SK-N-SH (cell line): ENCODE measurements around the gene MAST4. TPM values are rescaled to one million over a fixed set of nuclear protein-coding genes. Genes with fewer than 3 reads are reported as not detected.

ENCODE experiments used
- CTCF ChIA-PET: fragments of 300-600, 350-600 bp; formaldehyde crosslinking; extraction: SDS; loops from one replicate; lab custom pipeline; 2021; lab: Yijun Ruan, JAX
- POLR2A ChIA-PET: fragments of 350-600 bp; sonication (Branson Sonifier 250); formaldehyde crosslinking; extraction: SDS; loops from one replicate; lab custom pipeline; 2020; ENCODE audit warnings: antibody characterized with exemption, inconsistent platforms; lab: Yijun Ruan, JAX
- DNase-seq: peaks from one replicate; pipeline ENCODE4 v3.0.0; 2012
- H2AFZ ChIP-seq: fragments of 200-600 bp; sonication (generic); 2 replicates; pipeline ENCODE4 v1.8.1; 2016; ENCODE audit warnings: antibody characterized with exemption, mild to moderate bottlenecking, low read depth
- H3F3A ChIP-seq: fragments of 200-600 bp; sonication (generic); replicated peaks from 2 replicates; pipeline ENCODE3; 2016; ENCODE audit warnings: antibody characterized with exemption, mild to moderate bottlenecking; ENCODE audit not compliant: insufficient read depth
- H3K27ac ChIP-seq, 2 experiments: fragments of 200-500 bp in 1 of 2; fragments of 200-600 bp in 1 of 2; sonication (Bioruptor generic) in 1 of 2; sonication (generic), shearing (Covaris generic) in 1 of 2; 2 replicates each; pipeline versions ENCODE4 v1.5.1 to v1.6.1; 2014 to 2016; ENCODE audit warnings: low read depth in 2 of 2, inconsistent platforms in 1 of 2, low read length in 1 of 2, mild to moderate bottlenecking in 1 of 2, mixed read lengths in 1 of 2
- H3K27me3 ChIP-seq: fragments of 200-600 bp; sonication (generic), shearing (Covaris generic); 2 replicates; pipeline ENCODE4 v1.6.1; 2016; ENCODE audit warnings: mixed run types; ENCODE audit not compliant: insufficient read depth
- H3K36me3 ChIP-seq, 2 experiments: fragments of 200-500 bp in 1 of 2; fragments of 200-600 bp in 1 of 2; sonication (Bioruptor generic) in 1 of 2; sonication (generic) in 1 of 2; replicated peaks in 1 of 2; 2 replicates each; pipeline versions ENCODE3 to v1.5.1; 2014 to 2016; ENCODE audit warnings: low read length in 1 of 2, mild to moderate bottlenecking in 1 of 2; ENCODE audit not compliant: insufficient read depth in 2 of 2, control insufficient read depth in 1 of 2
- H3K4me1 ChIP-seq, 2 experiments: fragments of 200-500 bp in 1 of 2; fragments of 200-600 bp in 1 of 2; sonication (Bioruptor generic) in 1 of 2; sonication (generic), shearing (Covaris generic) in 1 of 2; 2 replicates each; pipeline versions ENCODE4 v1.5.1 to v1.6.1; 2014 to 2016; ENCODE audit warnings: low read depth in 1 of 2, low read length in 1 of 2, mixed run types in 1 of 2; ENCODE audit not compliant: insufficient read depth in 2 of 2, control insufficient read depth in 1 of 2
- H3K4me2 ChIP-seq: fragments of 200-600 bp; sonication (generic), shearing (Covaris generic); 2 replicates; pipeline ENCODE4 v1.6.1; 2017; ENCODE audit warnings: mixed run types
- H3K4me3 ChIP-seq, 2 experiments: fragments of 200-500 bp in 1 of 2; fragments of 200-600 bp in 1 of 2; sonication (Bioruptor generic) in 1 of 2; sonication (generic), shearing (Covaris generic) in 1 of 2; 2 replicates each; pipeline versions ENCODE4 v1.5.1 to v1.8.1; 2014 to 2016; ENCODE audit warnings: low read depth in 2 of 2, inconsistent platforms in 1 of 2, low read length in 1 of 2, mild to moderate bottlenecking in 1 of 2, mixed read lengths in 1 of 2, moderate library complexity in 1 of 2
- H3K79me2 ChIP-seq: fragments of 200-600 bp; sonication (generic); 2 replicates; pipeline ENCODE4 v1.8.1; 2017; ENCODE audit warnings: mild to moderate bottlenecking; ENCODE audit not compliant: insufficient read depth
- H3K9ac ChIP-seq: fragments of 200-600 bp; sonication (generic); 2 replicates; pipeline ENCODE4 v1.6.1; 2017; ENCODE audit warnings: mixed run types
- H3K9me2 ChIP-seq: fragments of 200-600 bp; sonication (generic); 2 replicates; pipeline ENCODE4 v1.6.1; 2017; ENCODE audit warnings: mixed run types
- H3K9me3 ChIP-seq: fragments of 200-600 bp; sonication (generic); 2 replicates; pipeline ENCODE4 v1.6.1; 2017; ENCODE audit warnings: mixed run types, mild to moderate bottlenecking, moderate library complexity
- H4K20me1 ChIP-seq: fragments of 200-600 bp; sonication (generic); 2 replicates; pipeline ENCODE4 v1.6.1; 2017; ENCODE audit warnings: mild to moderate bottlenecking, mixed run types; ENCODE audit not compliant: insufficient read depth
- EP300 ChIP-seq, 2 experiments: IDR thresholded peaks; 2 replicates each; pipeline versions ENCODE4 v1.4.0 to v1.6.1; 2012; ENCODE audit warnings: borderline replicate concordance in 1 of 2, low read depth in 1 of 2, low read length in 1 of 2
- EZH2phosphoT487 ChIP-seq: fragments of 200-600 bp; sonication (generic); IDR thresholded peaks from 2 replicates; pipeline ENCODE4 v1.6.1; 2017; ENCODE audit warnings: low read depth, mixed run types, mild to moderate bottlenecking, antibody characterized with exemption, moderate library complexity, borderline replicate concordance
- GABPA ChIP-seq: IDR thresholded peaks from 2 replicates; pipeline ENCODE4 v1.4.0; 2012; ENCODE audit warnings: low read depth, mild to moderate bottlenecking
- IRF3 ChIP-seq: fragments of 150-350 bp; IDR thresholded peaks from 2 replicates; pipeline ENCODE4 v1.6.1; 2016; ENCODE audit warnings: mild to moderate bottlenecking, low read depth, low read length
- MEF2A ChIP-seq: IDR thresholded peaks from 2 replicates; pipeline ENCODE4 v1.4.0; 2012; ENCODE audit warnings: low read depth, borderline replicate concordance
- MXI1 ChIP-seq: IDR thresholded peaks from 2 replicates; pipeline ENCODE4 v1.6.1; 2012; ENCODE audit warnings: mild to moderate bottlenecking, low read depth, low read length, improper control_type of control experiment
- RCOR1 ChIP-seq: fragments of 150-350 bp; IDR thresholded peaks from 2 replicates; pipeline ENCODE4 v1.6.1; 2017; ENCODE audit warnings: antibody characterized with exemption, low read length
- RFX5 ChIP-seq: IDR thresholded peaks from 2 replicates; pipeline ENCODE4 v1.6.1; 2012; ENCODE audit warnings: mild to moderate bottlenecking, improper control_type of control experiment, low read length
- SMC3 ChIP-seq: IDR thresholded peaks from 2 replicates; pipeline ENCODE4 v1.6.1; 2012; ENCODE audit warnings: low read depth, low read length, improper control_type of control experiment
- TCF12 ChIP-seq: IDR thresholded peaks from 2 replicates; pipeline ENCODE4 v1.4.0; 2012
- USF1 ChIP-seq: IDR thresholded peaks from 2 replicates; pipeline ENCODE4 v1.4.0; 2012; ENCODE audit warnings: low read depth, borderline replicate concordance
- USF2 ChIP-seq: fragments of 150-350 bp; IDR thresholded peaks from 2 replicates; pipeline ENCODE4 v1.6.1; 2017; ENCODE audit warnings: antibody characterized with exemption, low read length, low read depth, borderline replicate concordance
- YY1 ChIP-seq: IDR thresholded peaks from 2 replicates; pipeline ENCODE4 v1.4.0; 2012; ENCODE audit warnings: low read depth, mild to moderate bottlenecking
- WGBS: methylation state at CpG from one replicate; pipeline ENCODE4 v1.1.6; 2017; ENCODE audit warnings: low lambda C conversion rate; 5-methylcytosine and 5-hydroxymethylcytosine counted together
- polyA plus RNA-seq, 3 experiments: library from polyadenylated mRNA; depleted of rRNA; stranded (reverse); fragments of >200 nt; gene quantifications; 2 replicates each; pipeline ENCODE4 v1.2.3, GENCODE V29; 2012
- TF ChIP-seq, protein P1 (sequence below): fragments of 200-600 bp; sonication (generic); IDR thresholded peaks from 2 replicates; pipeline ENCODE4 v1.6.1; 2017; ENCODE audit warnings: antibody characterized with exemption, mild to moderate bottlenecking, moderate library complexity
- TF ChIP-seq, protein P2 (sequence below): IDR thresholded peaks from 2 replicates; pipeline ENCODE4 v1.4.0; 2012; ENCODE audit warnings: low read depth
- TF ChIP-seq, protein P3 (sequence below): IDR thresholded peaks from 2 replicates; pipeline ENCODE4 v1.6.1; 2012; ENCODE audit warnings: mild to moderate bottlenecking, low read depth, low read length, moderate library complexity

MAST4 gene
- polyA plus RNA-seq, 1 of the 3 experiments (the other 2 are of a cell fraction) = 2.2 TPM

- TF ChIP-seq EZH2phosphoT487 (no peak), USF1 (no peak), RCOR1 (no peak), SMC3 (no peak), IRF3 (no peak), YY1 (no peak), USF2 (no peak), EP300 (IDR thresholded peaks at IDR 0.05; ENCODE audit: borderline replicate concordance in 1 of 2, low read depth in 1 of 2, low read length in 1 of 2) (no peak), GABPA (no peak), MXI1 (no peak), TCF12 (no peak), MEF2A (no peak), RFX5 (no peak)
- TF ChIP-seq, protein P1, sequence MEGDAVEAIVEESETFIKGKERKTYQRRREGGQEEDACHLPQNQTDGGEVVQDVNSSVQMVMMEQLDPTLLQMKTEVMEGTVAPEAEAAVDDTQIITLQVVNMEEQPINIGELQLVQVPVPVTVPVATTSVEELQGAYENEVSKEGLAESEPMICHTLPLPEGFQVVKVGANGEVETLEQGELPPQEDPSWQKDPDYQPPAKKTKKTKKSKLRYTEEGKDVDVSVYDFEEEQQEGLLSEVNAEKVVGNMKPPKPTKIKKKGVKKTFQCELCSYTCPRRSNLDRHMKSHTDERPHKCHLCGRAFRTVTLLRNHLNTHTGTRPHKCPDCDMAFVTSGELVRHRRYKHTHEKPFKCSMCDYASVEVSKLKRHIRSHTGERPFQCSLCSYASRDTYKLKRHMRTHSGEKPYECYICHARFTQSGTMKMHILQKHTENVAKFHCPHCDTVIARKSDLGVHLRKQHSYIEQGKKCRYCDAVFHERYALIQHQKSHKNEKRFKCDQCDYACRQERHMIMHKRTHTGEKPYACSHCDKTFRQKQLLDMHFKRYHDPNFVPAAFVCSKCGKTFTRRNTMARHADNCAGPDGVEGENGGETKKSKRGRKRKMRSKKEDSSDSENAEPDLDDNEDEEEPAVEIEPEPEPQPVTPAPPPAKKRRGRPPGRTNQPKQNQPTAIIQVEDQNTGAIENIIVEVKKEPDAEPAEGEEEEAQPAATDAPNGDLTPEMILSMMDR = no peak
- TF ChIP-seq, protein P2, sequence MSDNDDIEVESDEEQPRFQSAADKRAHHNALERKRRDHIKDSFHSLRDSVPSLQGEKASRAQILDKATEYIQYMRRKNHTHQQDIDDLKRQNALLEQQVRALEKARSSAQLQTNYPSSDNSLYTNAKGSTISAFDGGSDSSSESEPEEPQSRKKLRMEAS = no peak
- TF ChIP-seq, protein P3, sequence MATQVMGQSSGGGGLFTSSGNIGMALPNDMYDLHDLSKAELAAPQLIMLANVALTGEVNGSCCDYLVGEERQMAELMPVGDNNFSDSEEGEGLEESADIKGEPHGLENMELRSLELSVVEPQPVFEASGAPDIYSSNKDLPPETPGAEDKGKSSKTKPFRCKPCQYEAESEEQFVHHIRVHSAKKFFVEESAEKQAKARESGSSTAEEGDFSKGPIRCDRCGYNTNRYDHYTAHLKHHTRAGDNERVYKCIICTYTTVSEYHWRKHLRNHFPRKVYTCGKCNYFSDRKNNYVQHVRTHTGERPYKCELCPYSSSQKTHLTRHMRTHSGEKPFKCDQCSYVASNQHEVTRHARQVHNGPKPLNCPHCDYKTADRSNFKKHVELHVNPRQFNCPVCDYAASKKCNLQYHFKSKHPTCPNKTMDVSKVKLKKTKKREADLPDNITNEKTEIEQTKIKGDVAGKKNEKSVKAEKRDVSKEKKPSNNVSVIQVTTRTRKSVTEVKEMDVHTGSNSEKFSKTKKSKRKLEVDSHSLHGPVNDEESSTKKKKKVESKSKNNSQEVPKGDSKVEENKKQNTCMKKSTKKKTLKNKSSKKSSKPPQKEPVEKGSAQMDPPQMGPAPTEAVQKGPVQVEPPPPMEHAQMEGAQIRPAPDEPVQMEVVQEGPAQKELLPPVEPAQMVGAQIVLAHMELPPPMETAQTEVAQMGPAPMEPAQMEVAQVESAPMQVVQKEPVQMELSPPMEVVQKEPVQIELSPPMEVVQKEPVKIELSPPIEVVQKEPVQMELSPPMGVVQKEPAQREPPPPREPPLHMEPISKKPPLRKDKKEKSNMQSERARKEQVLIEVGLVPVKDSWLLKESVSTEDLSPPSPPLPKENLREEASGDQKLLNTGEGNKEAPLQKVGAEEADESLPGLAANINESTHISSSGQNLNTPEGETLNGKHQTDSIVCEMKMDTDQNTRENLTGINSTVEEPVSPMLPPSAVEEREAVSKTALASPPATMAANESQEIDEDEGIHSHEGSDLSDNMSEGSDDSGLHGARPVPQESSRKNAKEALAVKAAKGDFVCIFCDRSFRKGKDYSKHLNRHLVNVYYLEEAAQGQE = no peak
- Histone ChIP-seq H3K4me2 (no peak overlapping the region), H3K9ac (no peak overlapping the region), H2AFZ (no peak overlapping the region), H3K9me3 (no peaks in the 10 kb centered on the region), H3K79me2 (no peaks in the 10 kb centered on the region), H3K27me3 (no peaks in the 10 kb centered on the region), H3K36me3 (no peaks in the 10 kb centered on the region), H3K9me2 (no peaks in the 10 kb centered on the region), H3F3A (no peaks in the 10 kb centered on the region), H3K4me3 (no peak overlapping the region), H4K20me1 (no peaks in the 10 kb centered on the region), H3K4me1 (no peaks in the 10 kb centered on the region), H3K27ac (no peak overlapping the region)
- DNase-seq = no peak
- 29% methylated on average over 2 of the region's 2 CpGs for WGBS
- POLR2A ChIA-PET = no interaction called here
- CTCF ChIA-PET = interaction anchor here (1.5 to 3.8 kb wide), 6 partner anchors 11 to 435 kb away, joined by 5 to 26 read pairs (median 12); no protein-coding TSS in a partner anchor
These were observed 145.2 kb downstream of the MAST4 start for GRCh38 chr5:66741394-66741793.
